Sigmoid colon (tissue), 7 donors: ENCODE results near the gene RFX7. TPM values are rescaled to one million over a fixed set of nuclear protein-coding genes. Genes with fewer than 3 reads are reported as not detected.

Experiments used
- DNase-seq: peaks from one replicate; pipeline ENCODE4 v3.0.0-alpha.2; 2019
- H3K27ac ChIP-seq, 4 donors: fragments of 200-600 bp; sonication (generic); one replicate each; pipeline ENCODE4 v1.5.1; 2016 to 2019; ENCODE audit warnings: mild to moderate bottlenecking in 1 of 4
- H3K27me3 ChIP-seq, 3 donors: fragments of 200-600 bp; sonication (generic); one replicate each; pipeline ENCODE4 v1.5.1; 2019; ENCODE audit warnings: mild to moderate bottlenecking in 1 of 3
- H3K36me3 ChIP-seq, 4 donors: fragments of 200-600 bp; sonication (generic); one replicate each; pipeline ENCODE4 v1.5.1; 2016 to 2019
- H3K4me1 ChIP-seq, 4 donors: fragments of 200-600 bp; sonication (generic); one replicate each; pipeline ENCODE4 v1.5.1; 2017 to 2019
- H3K4me3 ChIP-seq, 4 donors: fragments of 200-600 bp; sonication (generic); one replicate each; pipeline ENCODE4 v1.5.1; 2017 to 2019; ENCODE audit warnings: mild to moderate bottlenecking in 2 of 4, moderate library complexity in 1 of 4
- H3K9me3 ChIP-seq, 4 donors: fragments of 200-600 bp in 3 of 4; sonication (generic) in 3 of 4; one replicate each; pipeline versions ENCODE4 v1.5.1 to v1.6.1; 2013 to 2019
- EP300 ChIP-seq, 4 donors: sonication (generic); formaldehyde crosslinking; IDR thresholded peaks; one replicate each; pipeline ENCODE4 v1.6.1; 2017; ENCODE audit warnings: antibody characterized with exemption in 4 of 4
- POLR2A ChIP-seq, 2 donors: fragments of 450-650 bp; IDR thresholded peaks; one replicate each; pipeline ENCODE4 v1.6.1; 2016; ENCODE audit warnings: antibody characterized with exemption in 2 of 2, mild to moderate bottlenecking in 2 of 2, moderate library complexity in 2 of 2
- POLR2AphosphoS5 ChIP-seq, 4 donors: sonication (generic); formaldehyde crosslinking; IDR thresholded peaks; one replicate each; pipeline ENCODE4 v1.6.1; 2017; ENCODE audit warnings: antibody characterized with exemption in 4 of 4
- WGBS, 2 donors: extraction: QIAGEN DNeasy Blood & Tissue Kit; methylation state at CpG; one replicate each; pipeline ENCODE4 v1.1.7; 2013; 5-methylcytosine and 5-hydroxymethylcytosine counted together
- intact Hi-C: fragments of 100-400 bp; cut with DNase I; formaldehyde crosslinking; loops from one replicate; pipeline ENCODE4 v1.15.1; 2023
- polyA plus RNA-seq, 3 donors: library from polyadenylated mRNA; stranded (reverse); fragments of 200-250 nt; gene quantifications; one replicate each; pipeline ENCODE4 v1.2.3, GENCODE V29; 2013
- total RNA-seq, 4 donors: library from RNA; depleted of rRNA; stranded (reverse); fragments of >200 nt; gene quantifications; one replicate each; pipeline ENCODE4 v1.1.0, GENCODE V29; 2016
- TF ChIP-seq, protein P1 (sequence below), 4 experiments: fragments of 450-650 bp in 3 of 4; fragments of 200-600 bp in 1 of 4; IDR thresholded peaks; one replicate each; pipeline ENCODE4 v1.5.1; 2016 to 2019; ENCODE audit warnings: antibody characterized with exemption in 4 of 4, mild to moderate bottlenecking in 3 of 4, moderate library complexity in 2 of 4
- donor health status: healthy with polysubstance abuse.
- donor health status: Bipolar disorder and iron deficiency.
- donor health status: healthy.

RFX7 gene
- total and polyA plus RNA-seq, 7 donors: 0.60 to 9.1 (median 6.7) TPM

DNA sequence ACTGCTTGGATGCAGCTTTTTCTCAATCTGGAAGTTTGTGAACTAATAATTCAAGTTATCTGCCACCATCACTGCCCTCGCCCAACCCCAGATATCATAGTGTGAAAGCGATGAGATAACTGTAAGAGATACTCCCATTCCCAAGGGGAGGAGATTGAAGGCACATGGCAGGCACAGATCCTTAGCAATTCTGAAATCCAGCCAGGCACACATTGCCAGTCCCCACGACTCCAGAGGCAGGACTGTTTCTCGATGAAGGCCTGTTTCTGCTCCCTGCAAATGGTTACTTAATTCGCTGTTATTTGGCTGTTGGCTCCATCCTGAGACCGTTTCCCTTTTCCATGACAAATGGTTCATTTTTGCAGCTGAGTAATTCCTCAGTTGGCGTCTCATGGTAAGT lies 187.1 kb downstream of the RFX7 start:
- no peak for TF ChIP-seq POLR2A (IDR thresholded peaks at IDR 0.05)
- Histone ChIP-seq H3K36me3 (no peaks in the 10 kb centered on the region), H3K4me3 (no peak overlapping the region), H3K4me1 (peaks cover 0 to 6% (median 0%) of the 10 kb centered on the region in 4 donors), H3K9me3 (no peaks in the 10 kb centered on the region), H3K27ac (no peak overlapping the region), H3K27me3 (no peaks in the 10 kb centered on the region)
- intact Hi-C loops: loop anchor here (10.0 kb wide), 1 partner anchor 412 kb away; no protein-coding TSS in a partner anchor
- no peak for DNase-seq
- 83 to 91% methylated on average over 7 of the region's 7 CpGs for WGBS, 2 donors

DNA sequence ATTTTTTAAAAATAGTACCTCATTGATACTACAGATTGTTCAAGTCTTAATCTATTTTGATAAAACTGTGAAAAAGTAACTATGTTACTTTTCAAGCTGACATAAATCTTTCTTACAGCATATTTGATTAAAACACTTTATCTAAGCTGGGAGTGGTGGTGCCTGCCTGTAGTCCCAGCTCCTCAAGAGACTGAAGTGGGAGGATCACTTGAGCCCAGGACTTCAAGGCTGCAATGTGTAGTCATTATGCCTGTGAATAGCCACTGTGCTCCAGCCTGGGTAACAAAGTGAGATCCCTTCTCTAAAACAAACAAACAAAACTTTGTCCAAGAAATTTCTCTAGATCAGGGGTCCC lies 190.7 kb downstream of the RFX7 start:
- TF ChIP-seq POLR2A (IDR thresholded peaks at IDR 0.05): no peak
- TF ChIP-seq, protein P1, sequence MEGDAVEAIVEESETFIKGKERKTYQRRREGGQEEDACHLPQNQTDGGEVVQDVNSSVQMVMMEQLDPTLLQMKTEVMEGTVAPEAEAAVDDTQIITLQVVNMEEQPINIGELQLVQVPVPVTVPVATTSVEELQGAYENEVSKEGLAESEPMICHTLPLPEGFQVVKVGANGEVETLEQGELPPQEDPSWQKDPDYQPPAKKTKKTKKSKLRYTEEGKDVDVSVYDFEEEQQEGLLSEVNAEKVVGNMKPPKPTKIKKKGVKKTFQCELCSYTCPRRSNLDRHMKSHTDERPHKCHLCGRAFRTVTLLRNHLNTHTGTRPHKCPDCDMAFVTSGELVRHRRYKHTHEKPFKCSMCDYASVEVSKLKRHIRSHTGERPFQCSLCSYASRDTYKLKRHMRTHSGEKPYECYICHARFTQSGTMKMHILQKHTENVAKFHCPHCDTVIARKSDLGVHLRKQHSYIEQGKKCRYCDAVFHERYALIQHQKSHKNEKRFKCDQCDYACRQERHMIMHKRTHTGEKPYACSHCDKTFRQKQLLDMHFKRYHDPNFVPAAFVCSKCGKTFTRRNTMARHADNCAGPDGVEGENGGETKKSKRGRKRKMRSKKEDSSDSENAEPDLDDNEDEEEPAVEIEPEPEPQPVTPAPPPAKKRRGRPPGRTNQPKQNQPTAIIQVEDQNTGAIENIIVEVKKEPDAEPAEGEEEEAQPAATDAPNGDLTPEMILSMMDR (IDR thresholded peaks at IDR 0.05): peak in 2 of 4 experiments; percentile 3 to 6
- Histone ChIP-seq H3K27me3 (no peaks in the 10 kb centered on the region), H3K36me3 (no peaks in the 10 kb centered on the region), H3K9me3 (no peaks in the 10 kb centered on the region), H3K27ac (no peak overlapping the region), H3K4me3 (no peak overlapping the region), H3K4me1 (peaks cover 0 to 11% (median 0%) of the 10 kb centered on the region in 4 donors)
- no peak for DNase-seq
- intact Hi-C loops: loop anchor here (10.0 kb wide), 1 partner anchor 408 kb away; no protein-coding TSS in a partner anchor

DNA sequence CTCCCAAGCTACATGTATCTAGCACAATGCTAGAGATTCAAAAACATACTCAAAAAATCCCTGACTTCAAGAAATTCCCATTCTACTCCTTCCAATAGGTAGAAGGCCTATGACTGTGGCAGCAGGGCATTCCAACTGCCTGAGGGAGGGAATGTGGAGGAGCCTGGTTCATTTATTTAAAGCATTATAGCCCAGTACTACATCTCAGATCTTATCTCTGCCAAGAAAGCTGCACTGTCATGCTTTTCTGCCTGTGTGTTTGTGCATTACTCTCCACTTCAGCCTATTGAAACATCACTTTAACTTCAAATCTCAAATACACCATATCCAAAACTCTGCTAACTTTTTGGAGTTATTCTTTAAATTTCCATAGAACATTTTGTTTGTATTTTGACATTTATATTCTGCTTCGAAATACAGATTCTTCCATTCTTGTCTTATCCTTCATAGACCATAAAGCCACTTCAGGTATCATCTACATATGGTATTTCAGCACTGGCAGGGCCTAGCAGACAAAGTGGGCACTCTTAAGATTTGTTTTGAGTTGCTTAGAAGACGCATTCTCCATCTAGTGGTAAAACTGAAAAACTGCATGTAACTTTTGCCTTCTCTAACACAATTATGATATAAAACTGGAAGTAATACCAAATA lies 191.2 kb downstream of the RFX7 start:
- no peaks in the 10 kb centered on the region for H3K27me3 ChIP-seq
- TF ChIP-seq, protein P1 (IDR thresholded peaks at IDR 0.05): peak; percentile 48 to 73 (median 60)
- no peak for TF ChIP-seq POLR2AphosphoS5 (IDR thresholded peaks at IDR 0.05)
- no peak for TF ChIP-seq EP300 (IDR thresholded peaks at IDR 0.05)
- TF ChIP-seq POLR2A (IDR thresholded peaks at IDR 0.05): no peak
- H3K36me3 ChIP-seq: no peaks in the 10 kb centered on the region
- H3K4me3 ChIP-seq: no peak overlapping the region
- H3K27ac ChIP-seq: no peak overlapping the region
- H3K4me1 ChIP-seq: peaks cover 0 to 11% (median 0%) of the 10 kb centered on the region in 4 donors
- intact Hi-C loops: loop anchor here (10.0 kb wide), 1 partner anchor 408 kb away; no protein-coding TSS in a partner anchor
- whole genome bisulfite sequencing, 2 donors: 8 to 16% methylated on average over 2 of the region's 2 CpGs
- DNase-seq: no peak
- H3K9me3 ChIP-seq: no peaks in the 10 kb centered on the region

DNA sequence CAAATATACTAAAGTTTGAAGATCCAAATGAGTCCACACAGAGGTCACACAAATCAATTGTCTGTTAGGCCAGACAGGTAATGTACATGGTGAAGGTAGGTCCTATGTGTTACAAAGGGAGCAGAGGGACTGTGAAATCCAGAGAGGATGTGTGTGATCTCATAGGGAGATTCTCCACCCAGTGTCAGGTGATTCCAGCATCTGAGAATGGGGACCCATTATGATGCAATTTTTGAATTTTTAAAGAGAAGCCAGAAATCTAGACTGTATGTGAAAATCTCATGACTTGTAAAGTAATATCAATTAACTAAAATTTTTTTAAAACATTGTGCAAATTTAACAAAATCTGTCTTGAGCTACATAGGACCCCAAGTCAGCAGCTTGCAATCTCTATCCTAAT lies 192.0 kb downstream of the RFX7 start:
- TF ChIP-seq, protein P1 (IDR thresholded peaks at IDR 0.05): no peak
- TF ChIP-seq POLR2A (IDR thresholded peaks at IDR 0.05) (no peak), EP300 (IDR thresholded peaks at IDR 0.05) (no peak), POLR2AphosphoS5 (IDR thresholded peaks at IDR 0.05) (no peak)
- H3K36me3 ChIP-seq: no peaks in the 10 kb centered on the region
- H3K27me3 ChIP-seq: no peaks in the 10 kb centered on the region
- no peak for DNase-seq
- peaks cover 0 to 11% (median 0%) of the 10 kb centered on the region in 4 donors for H3K4me1 ChIP-seq
- H3K4me3 ChIP-seq: no peak overlapping the region
- no peak overlapping the region for H3K27ac ChIP-seq
- intact Hi-C loops: loop anchor here (10.0 kb wide), 1 partner anchor 407 kb away; no protein-coding TSS in a partner anchor
- no peaks in the 10 kb centered on the region for H3K9me3 ChIP-seq

DNA sequence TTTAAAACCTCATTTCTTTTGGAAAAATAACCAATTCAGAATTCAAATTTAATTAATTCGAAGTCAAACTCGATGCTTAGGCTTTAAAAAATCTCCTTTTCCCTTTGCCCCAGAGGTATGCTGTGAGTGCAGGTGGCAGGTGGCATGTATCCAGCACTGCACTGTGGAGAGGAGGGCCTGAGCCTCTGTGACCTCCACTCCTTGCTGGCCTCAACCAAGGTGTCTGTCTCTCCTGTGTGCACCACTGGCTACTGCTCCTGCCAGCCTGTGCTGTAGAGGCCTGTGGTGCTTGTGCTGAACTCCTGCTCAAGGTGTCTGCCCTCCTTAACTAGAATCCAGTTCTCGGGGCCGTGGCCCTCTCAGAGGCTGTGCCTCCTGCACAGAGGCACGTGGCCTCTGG lies 194.1 kb downstream of the RFX7 start:
- Histone ChIP-seq H3K4me1 (peaks cover 0 to 11% (median 0%) of the 10 kb centered on the region in 4 donors), H3K27me3 (no peaks in the 10 kb centered on the region), H3K4me3 (no peak overlapping the region), H3K9me3 (no peaks in the 10 kb centered on the region), H3K27ac (no peak overlapping the region), H3K36me3 (no peaks in the 10 kb centered on the region)
- WGBS, 2 donors: 83 to 89% methylated on average over 5 of the region's 5 CpGs
- no peak for DNase-seq
- TF ChIP-seq, protein P1 (IDR thresholded peaks at IDR 0.05): no peak
- TF ChIP-seq POLR2A (IDR thresholded peaks at IDR 0.05): no peak
- no peak for TF ChIP-seq EP300 (IDR thresholded peaks at IDR 0.05)
- TF ChIP-seq POLR2AphosphoS5 (IDR thresholded peaks at IDR 0.05): no peak
- intact Hi-C loops: no loop called here
